ENCODE results near the gene ZNF791.

DNA sequence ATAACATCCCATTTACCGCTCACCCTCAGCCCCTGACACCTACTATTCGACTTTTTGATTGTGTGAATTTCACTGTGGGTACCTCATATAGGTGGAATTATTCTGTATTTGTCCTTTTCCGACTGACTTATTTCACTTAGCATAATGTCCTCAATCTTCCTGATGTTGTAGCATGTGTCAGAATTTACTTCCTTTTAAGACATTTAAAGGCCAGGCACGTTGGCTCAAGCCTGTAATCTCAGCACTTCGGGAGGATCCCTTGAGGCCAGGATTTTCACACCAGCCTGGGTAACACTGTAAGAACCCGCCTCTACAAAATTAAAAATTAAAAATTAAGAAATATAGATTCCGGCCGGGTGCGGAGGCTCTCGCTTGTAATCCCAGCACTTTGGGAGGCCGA, 13.1 kb upstream of the ZNF791 start:
- TF ChIP-seq, protein P1, sequence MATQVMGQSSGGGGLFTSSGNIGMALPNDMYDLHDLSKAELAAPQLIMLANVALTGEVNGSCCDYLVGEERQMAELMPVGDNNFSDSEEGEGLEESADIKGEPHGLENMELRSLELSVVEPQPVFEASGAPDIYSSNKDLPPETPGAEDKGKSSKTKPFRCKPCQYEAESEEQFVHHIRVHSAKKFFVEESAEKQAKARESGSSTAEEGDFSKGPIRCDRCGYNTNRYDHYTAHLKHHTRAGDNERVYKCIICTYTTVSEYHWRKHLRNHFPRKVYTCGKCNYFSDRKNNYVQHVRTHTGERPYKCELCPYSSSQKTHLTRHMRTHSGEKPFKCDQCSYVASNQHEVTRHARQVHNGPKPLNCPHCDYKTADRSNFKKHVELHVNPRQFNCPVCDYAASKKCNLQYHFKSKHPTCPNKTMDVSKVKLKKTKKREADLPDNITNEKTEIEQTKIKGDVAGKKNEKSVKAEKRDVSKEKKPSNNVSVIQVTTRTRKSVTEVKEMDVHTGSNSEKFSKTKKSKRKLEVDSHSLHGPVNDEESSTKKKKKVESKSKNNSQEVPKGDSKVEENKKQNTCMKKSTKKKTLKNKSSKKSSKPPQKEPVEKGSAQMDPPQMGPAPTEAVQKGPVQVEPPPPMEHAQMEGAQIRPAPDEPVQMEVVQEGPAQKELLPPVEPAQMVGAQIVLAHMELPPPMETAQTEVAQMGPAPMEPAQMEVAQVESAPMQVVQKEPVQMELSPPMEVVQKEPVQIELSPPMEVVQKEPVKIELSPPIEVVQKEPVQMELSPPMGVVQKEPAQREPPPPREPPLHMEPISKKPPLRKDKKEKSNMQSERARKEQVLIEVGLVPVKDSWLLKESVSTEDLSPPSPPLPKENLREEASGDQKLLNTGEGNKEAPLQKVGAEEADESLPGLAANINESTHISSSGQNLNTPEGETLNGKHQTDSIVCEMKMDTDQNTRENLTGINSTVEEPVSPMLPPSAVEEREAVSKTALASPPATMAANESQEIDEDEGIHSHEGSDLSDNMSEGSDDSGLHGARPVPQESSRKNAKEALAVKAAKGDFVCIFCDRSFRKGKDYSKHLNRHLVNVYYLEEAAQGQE (IDR thresholded peaks at IDR 0.05; ENCODE audit: insufficient read depth in 1 of 2, low read depth in 2 of 2, low read length in 2 of 2) = no peak
- no peak for TF ChIP-seq POLR2AphosphoS5 (IDR thresholded peaks at IDR 0.05; ENCODE audit: low read depth, low read length)
- TF ChIP-seq FOXP2 (optimal IDR thresholded peaks at IDR 0.05; ENCODE audit: borderline replicate concordance, extremely low read depth, extremely low read length, insufficient read depth) = no peak
- TF ChIP-seq TAF1 (IDR thresholded peaks at IDR 0.05; ENCODE audit: borderline replicate concordance, insufficient read depth, low read length) = no peak
- TF ChIP-seq SIN3A (IDR thresholded peaks at IDR 0.05; ENCODE audit: borderline replicate concordance, insufficient read depth, low read length) = no peak

Measured in PFSK-1 (cell line).